PFSK-1 (cell line): ENCODE results near the gene NBEAL2.

Experiments used
- FOXP2 ChIP-seq: optimal IDR thresholded peaks from 2 replicates; pipeline ENCODE3; 2011; ENCODE audit warnings: borderline replicate concordance, control low read depth, inconsistent platforms; ENCODE audit not compliant: insufficient read depth; ENCODE audit errors: extremely low read length, extremely low read depth
- POLR2AphosphoS5 ChIP-seq: IDR thresholded peaks from 2 replicates; pipeline ENCODE4 v1.6.1; 2012; ENCODE audit warnings: low read depth, mild to moderate bottlenecking, control low read depth, low read length, moderate library complexity
- REST ChIP-seq, 2 experiments: IDR thresholded peaks; 2 replicates each; pipeline versions ENCODE4 v1.6.1 to v1.8.0; 2011 to 2012; ENCODE audit warnings: low read depth in 2 of 2, low read length in 2 of 2, control low read depth in 1 of 2, inconsistent platforms in 1 of 2, mild to moderate bottlenecking in 1 of 2, moderate library complexity in 1 of 2; ENCODE audit not compliant: insufficient read depth in 1 of 2
- SIN3A ChIP-seq: IDR thresholded peaks from 2 replicates; pipeline ENCODE4 v1.6.1; 2012; ENCODE audit warnings: mild to moderate bottlenecking, low read length, moderate library complexity, borderline replicate concordance; ENCODE audit not compliant: insufficient read depth
- TAF1 ChIP-seq: IDR thresholded peaks from 2 replicates; pipeline ENCODE4 v1.6.1; 2012; ENCODE audit warnings: low read length, control low read depth, borderline replicate concordance; ENCODE audit not compliant: insufficient read depth

NBEAL2 gene

GRCh38 chr3:47003461-47004368 lies 24.2 kb downstream of the NBEAL2 start:
- TF ChIP-seq TAF1 = no peak
- no peak for TF ChIP-seq SIN3A
- TF ChIP-seq REST (IDR thresholded peaks at IDR 0.05; ENCODE audit: insufficient read depth in 1 of 2, low read depth in 2 of 2, low read length in 2 of 2) = no peak
- no peak for TF ChIP-seq POLR2AphosphoS5
- no peak for TF ChIP-seq FOXP2

GRCh38 chr3:47004369-47005211 lies 25.1 kb downstream of the NBEAL2 start:
- no peak for TF ChIP-seq POLR2AphosphoS5
- no peak for TF ChIP-seq TAF1
- TF ChIP-seq SIN3A = no peak
- no peak for TF ChIP-seq FOXP2
- no peak for TF ChIP-seq REST (IDR thresholded peaks at IDR 0.05; ENCODE audit: insufficient read depth in 1 of 2, low read depth in 2 of 2, low read length in 2 of 2)

- TF ChIP-seq REST (IDR thresholded peaks at IDR 0.05; ENCODE audit: insufficient read depth in 1 of 2, low read depth in 2 of 2, low read length in 2 of 2) (no peak), SIN3A (no peak), TAF1 (no peak), POLR2AphosphoS5 (no peak), FOXP2 (no peak)
These were observed 26.0 kb downstream of the NBEAL2 start for GRCh38 chr3:47005212-47006144.

GRCh38 chr3:47006145-47006651 lies 26.7 kb downstream of the NBEAL2 start:
- TF ChIP-seq TAF1 = no peak
- TF ChIP-seq REST (IDR thresholded peaks at IDR 0.05; ENCODE audit: insufficient read depth in 1 of 2, low read depth in 2 of 2, low read length in 2 of 2) = no peak
- no peak for TF ChIP-seq SIN3A
- TF ChIP-seq POLR2AphosphoS5 = no peak
- no peak for TF ChIP-seq FOXP2
